Suprapubic skin (tissue), 4 donors: ENCODE data around the gene CSTPP1. TPM values are rescaled to one million over a fixed set of nuclear protein-coding genes. Genes with fewer than 3 reads are reported as not detected.

Experiments used
- DNase-seq, 2 donors: peaks; one replicate each; pipeline ENCODE4 v3.0.0-alpha.2; 2019; ENCODE audit warnings: low spot score in 2 of 2
- H3K27ac ChIP-seq: fragments of 200-600 bp; sonication (generic); one replicate; pipeline ENCODE4 v1.5.1; 2019
- H3K27me3 ChIP-seq: fragments of 200-600 bp; sonication (generic); one replicate; pipeline ENCODE4 v1.5.1; 2019
- H3K36me3 ChIP-seq: fragments of 200-600 bp; sonication (generic); one replicate; pipeline ENCODE4 v1.5.1; 2019
- H3K4me1 ChIP-seq: fragments of 200-600 bp; sonication (generic); one replicate; pipeline ENCODE4 v1.5.1; 2019
- H3K4me3 ChIP-seq: fragments of 200-600 bp; sonication (generic); one replicate; pipeline ENCODE4 v1.5.1; 2019; ENCODE audit warnings: mild to moderate bottlenecking
- H3K9me3 ChIP-seq: fragments of 200-600 bp; sonication (generic); one replicate; pipeline ENCODE4 v1.5.1; 2019
- EP300 ChIP-seq: sonication (generic); formaldehyde crosslinking; IDR thresholded peaks from one replicate; pipeline ENCODE4 v1.6.1; 2017; ENCODE audit warnings: antibody characterized with exemption
- POLR2A ChIP-seq, 2 donors: fragments of 450-650 bp; IDR thresholded peaks; one replicate each; pipeline ENCODE4 v1.6.1; 2017; ENCODE audit warnings: antibody characterized with exemption in 2 of 2, mild to moderate bottlenecking in 2 of 2, moderate library complexity in 2 of 2
- POLR2AphosphoS5 ChIP-seq, 3 donors: sonication (generic); formaldehyde crosslinking; IDR thresholded peaks; one replicate each; pipeline ENCODE4 v1.6.1; 2017; ENCODE audit warnings: antibody characterized with exemption in 3 of 3
- WGBS: methylation state at CpG from one replicate; pipeline ENCODE4 v1.1.5; 2018; 5-methylcytosine and 5-hydroxymethylcytosine counted together
- total RNA-seq, 4 donors: library from RNA; depleted of rRNA; stranded (reverse); fragments of >200 nt; gene quantifications; one replicate each; pipeline ENCODE4 v1.1.0, GENCODE V29; 2016
- TF ChIP-seq, protein P1 (sequence below), 2 donors: fragments of 200-600 bp in 1 of 2; fragments of 450-650 bp in 1 of 2; sonication (generic) in 1 of 2; IDR thresholded peaks; one replicate each; pipeline ENCODE4 v1.5.1; 2016 to 2019; ENCODE audit warnings: antibody characterized with exemption in 2 of 2, mild to moderate bottlenecking in 1 of 2, moderate library complexity in 1 of 2

Gene CSTPP1
- total RNA-seq, 4 donors from 2014 or later: 34.9 to 117 (median 48.1) TPM

DNA sequence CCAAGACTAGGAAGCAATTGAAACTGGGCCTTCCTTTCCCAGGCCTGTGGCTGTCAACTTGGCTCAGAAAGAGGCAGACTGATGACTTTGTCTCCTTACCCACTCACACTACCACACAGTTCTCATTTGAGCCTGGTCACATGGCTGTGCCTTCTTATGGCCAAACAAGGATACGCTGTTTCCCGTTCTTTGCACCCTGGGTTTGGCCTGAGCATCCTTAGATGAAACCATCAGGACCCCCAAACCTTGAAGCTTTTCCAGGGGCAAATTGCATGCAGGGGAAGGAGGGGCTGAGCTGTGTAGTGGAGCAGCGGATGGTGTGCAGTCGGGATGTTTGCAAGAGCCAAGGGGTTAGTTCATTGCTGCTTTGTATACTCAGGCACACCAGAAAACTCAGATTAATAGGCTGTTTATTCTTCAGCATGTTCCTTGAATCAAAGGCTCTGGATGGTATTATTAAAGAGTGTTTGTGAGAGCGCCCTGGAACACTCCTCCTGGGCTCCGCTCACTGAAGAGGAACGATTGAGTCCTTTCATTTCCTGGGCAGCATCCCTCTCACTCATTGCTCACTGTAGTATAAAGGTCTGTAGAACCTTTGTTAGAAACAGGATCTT is 170.3 kb downstream of the CSTPP1 start:
- WGBS: 81% methylated on average over 7 of the region's 7 CpGs
- no peak for DNase-seq
- Histone ChIP-seq H3K4me3 (no peak overlapping the region), H3K4me1 (peaks cover 39% of the 10 kb centered on the region), H3K27ac (no peak overlapping the region), H3K9me3 (no peaks in the 10 kb centered on the region), H3K27me3 (no peaks in the 10 kb centered on the region), H3K36me3 (no peaks in the 10 kb centered on the region)
- TF ChIP-seq POLR2A (IDR thresholded peaks at IDR 0.05) (no peak), POLR2AphosphoS5 (IDR thresholded peaks at IDR 0.05) (no peak), EP300 (no peak)
- TF ChIP-seq, protein P1, sequence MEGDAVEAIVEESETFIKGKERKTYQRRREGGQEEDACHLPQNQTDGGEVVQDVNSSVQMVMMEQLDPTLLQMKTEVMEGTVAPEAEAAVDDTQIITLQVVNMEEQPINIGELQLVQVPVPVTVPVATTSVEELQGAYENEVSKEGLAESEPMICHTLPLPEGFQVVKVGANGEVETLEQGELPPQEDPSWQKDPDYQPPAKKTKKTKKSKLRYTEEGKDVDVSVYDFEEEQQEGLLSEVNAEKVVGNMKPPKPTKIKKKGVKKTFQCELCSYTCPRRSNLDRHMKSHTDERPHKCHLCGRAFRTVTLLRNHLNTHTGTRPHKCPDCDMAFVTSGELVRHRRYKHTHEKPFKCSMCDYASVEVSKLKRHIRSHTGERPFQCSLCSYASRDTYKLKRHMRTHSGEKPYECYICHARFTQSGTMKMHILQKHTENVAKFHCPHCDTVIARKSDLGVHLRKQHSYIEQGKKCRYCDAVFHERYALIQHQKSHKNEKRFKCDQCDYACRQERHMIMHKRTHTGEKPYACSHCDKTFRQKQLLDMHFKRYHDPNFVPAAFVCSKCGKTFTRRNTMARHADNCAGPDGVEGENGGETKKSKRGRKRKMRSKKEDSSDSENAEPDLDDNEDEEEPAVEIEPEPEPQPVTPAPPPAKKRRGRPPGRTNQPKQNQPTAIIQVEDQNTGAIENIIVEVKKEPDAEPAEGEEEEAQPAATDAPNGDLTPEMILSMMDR (IDR thresholded peaks at IDR 0.05): no peak

DNA sequence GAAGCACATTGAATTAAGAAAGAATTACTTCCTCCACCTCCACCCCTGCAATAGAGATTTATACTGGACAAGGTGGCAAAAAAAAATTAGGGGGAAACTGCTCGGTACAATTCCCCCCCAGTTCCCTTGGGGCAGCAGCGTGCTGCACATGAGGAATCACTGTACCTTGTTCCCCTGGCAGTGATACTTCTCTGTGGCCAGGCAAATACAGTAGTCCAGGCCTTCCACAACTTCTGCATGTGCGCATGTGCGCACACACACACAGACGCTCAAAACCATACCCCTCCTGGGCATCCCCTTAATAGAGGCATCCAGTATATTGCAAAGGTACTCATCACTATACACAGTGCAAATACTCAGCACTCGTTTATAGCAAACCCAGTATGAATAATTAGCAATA is 171.2 kb downstream of the CSTPP1 start:
- H3K9me3 ChIP-seq: no peaks in the 10 kb centered on the region
- WGBS: 81% methylated on average over 6 of the region's 6 CpGs
- no peak overlapping the region for H3K27ac ChIP-seq
- no peak overlapping the region for H3K4me3 ChIP-seq
- H3K27me3 ChIP-seq: no peaks in the 10 kb centered on the region
- H3K36me3 ChIP-seq: no peaks in the 10 kb centered on the region
- peaks cover 39% of the 10 kb centered on the region for H3K4me1 ChIP-seq
- no peak for DNase-seq
- no peak for TF ChIP-seq POLR2A (IDR thresholded peaks at IDR 0.05)
- TF ChIP-seq, protein P1 (IDR thresholded peaks at IDR 0.05): no peak
- TF ChIP-seq EP300: no peak
- TF ChIP-seq POLR2AphosphoS5 (IDR thresholded peaks at IDR 0.05): no peak

DNA sequence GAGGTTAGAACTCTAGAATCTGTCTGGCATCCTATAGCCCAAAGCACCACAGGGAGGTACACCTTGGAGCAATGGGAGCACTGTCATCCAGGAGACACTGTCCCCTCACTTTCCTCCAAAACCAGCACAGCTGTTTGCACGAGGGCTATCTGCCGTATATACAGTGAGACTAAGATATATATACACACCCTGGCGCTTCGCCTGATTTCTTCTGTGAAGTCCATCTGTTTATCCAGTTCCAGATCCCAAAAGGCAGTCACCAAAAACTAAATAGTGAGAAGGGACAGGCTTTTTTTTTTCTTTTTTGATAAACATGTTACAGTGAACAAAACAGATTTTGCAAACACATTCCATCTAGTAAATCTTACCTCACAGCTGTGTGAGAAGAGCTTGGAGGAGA is 171.7 kb downstream of the CSTPP1 start:
- Histone ChIP-seq H3K27ac (no peak overlapping the region), H3K4me1 (peaks cover 39% of the 10 kb centered on the region)
- 94% methylated on average over 4 of the region's 4 CpGs for WGBS

DNA sequence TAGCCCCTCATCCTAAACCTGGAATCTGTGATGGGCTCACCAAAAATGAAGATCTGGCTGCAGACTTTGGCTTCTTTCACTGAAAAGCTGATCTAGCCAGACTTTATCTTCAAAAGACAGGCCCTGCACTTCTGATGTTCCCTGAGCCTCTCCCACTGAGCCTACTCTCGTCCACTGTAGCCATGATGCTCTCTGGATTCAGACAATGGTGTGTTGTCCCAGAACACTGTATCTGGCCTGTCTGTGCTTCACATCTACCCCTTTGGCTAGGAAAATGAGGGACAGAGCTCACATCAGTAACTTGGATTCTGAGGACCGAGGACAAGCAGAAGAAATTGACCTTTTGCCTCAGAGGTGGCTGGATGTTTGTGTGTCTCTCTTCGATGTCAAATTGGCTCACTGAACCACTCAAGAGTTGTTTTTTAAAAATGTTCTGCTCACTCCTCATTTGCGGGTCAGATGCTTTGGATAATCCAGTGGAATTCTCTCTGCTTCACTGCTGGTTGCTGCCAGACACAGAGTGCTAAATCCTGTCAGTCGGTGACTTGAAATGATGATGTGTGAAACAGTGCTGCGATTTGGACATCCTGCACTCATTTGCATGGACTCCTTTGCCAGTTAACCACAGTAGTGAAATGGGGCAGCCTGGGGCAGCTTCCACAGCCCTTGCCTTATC is 172.6 kb downstream of the CSTPP1 start:
- TF ChIP-seq, protein P1 (IDR thresholded peaks at IDR 0.05): no peak
- no peak for TF ChIP-seq POLR2AphosphoS5 (IDR thresholded peaks at IDR 0.05)
- TF ChIP-seq EP300: no peak
- no peak for TF ChIP-seq POLR2A (IDR thresholded peaks at IDR 0.05)
- H3K27ac ChIP-seq: peak overlapping the region; percentile 62
- peaks cover 34% of the 10 kb centered on the region for H3K4me1 ChIP-seq
- no peak overlapping the region for H3K4me3 ChIP-seq
- no peaks in the 10 kb centered on the region for H3K9me3 ChIP-seq
- H3K36me3 ChIP-seq: no peaks in the 10 kb centered on the region
- H3K27me3 ChIP-seq: no peaks in the 10 kb centered on the region
- no peak for DNase-seq
- 41% methylated on average over 6 of the region's 6 CpGs for WGBS

More for the DNA sequence above, 171.7 kb downstream of the CSTPP1 start:
- H3K27me3 ChIP-seq: no peaks in the 10 kb centered on the region
- no peaks in the 10 kb centered on the region for H3K36me3 ChIP-seq
- H3K9me3 ChIP-seq: no peaks in the 10 kb centered on the region
- no peak overlapping the region for H3K4me3 ChIP-seq
- no peak for TF ChIP-seq POLR2AphosphoS5 (IDR thresholded peaks at IDR 0.05)
- TF ChIP-seq, protein P1 (IDR thresholded peaks at IDR 0.05): no peak
- TF ChIP-seq EP300: no peak
- no peak for TF ChIP-seq POLR2A (IDR thresholded peaks at IDR 0.05)
- DNase-seq: no peak

DNA sequence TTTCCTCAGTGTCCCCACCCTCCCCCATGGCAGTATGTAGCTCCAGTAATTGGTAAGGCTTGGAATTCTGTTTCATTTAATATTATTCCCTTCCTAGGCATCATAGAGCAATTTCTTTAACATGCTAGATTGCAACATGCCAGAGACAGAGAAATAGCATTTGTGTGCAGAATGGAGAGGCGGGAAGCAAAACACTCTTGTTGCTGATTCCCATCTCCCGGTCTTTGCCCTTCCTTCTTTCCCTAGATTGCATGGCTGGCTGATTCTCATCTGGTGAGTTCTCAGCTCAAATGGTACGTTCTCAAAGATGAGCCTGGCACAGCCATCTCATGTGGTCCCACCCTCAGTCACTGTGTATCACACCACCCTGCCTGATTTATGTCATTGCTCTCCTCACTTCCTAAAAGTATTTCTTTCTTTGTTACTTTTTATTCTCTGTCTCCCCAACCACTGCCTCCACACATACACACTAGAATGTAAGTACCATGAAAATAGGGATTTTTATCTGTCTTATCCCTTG is 173.2 kb downstream of the CSTPP1 start:
- Histone ChIP-seq H3K4me1 (peaks cover 28% of the 10 kb centered on the region), H3K36me3 (no peaks in the 10 kb centered on the region), H3K27ac (peak overlapping the region; percentile 62), H3K9me3 (no peaks in the 10 kb centered on the region), H3K27me3 (no peaks in the 10 kb centered on the region), H3K4me3 (no peak overlapping the region)
- no peak for DNase-seq
- TF ChIP-seq EP300 (no peak), POLR2AphosphoS5 (IDR thresholded peaks at IDR 0.05) (no peak), POLR2A (IDR thresholded peaks at IDR 0.05) (no peak)
- TF ChIP-seq, protein P1 (IDR thresholded peaks at IDR 0.05): no peak
- 29% methylated on average over 3 of the region's 3 CpGs for WGBS
